IPS DF 19.7 (cell line): ENCODE data around the gene SDR42E2.
"Not testable (repeated sequence)": the region's sequence is repeated elsewhere in the genome, so short reads cannot be mapped to it uniquely, and the experiment has no call there.

Experiments used
- DNase-seq: peaks from one replicate; pipeline ENCODE4 v3.0.0-alpha.2; 2013; ENCODE audit warnings: low read depth, low spot score

The SDR42E2 gene

DNA sequence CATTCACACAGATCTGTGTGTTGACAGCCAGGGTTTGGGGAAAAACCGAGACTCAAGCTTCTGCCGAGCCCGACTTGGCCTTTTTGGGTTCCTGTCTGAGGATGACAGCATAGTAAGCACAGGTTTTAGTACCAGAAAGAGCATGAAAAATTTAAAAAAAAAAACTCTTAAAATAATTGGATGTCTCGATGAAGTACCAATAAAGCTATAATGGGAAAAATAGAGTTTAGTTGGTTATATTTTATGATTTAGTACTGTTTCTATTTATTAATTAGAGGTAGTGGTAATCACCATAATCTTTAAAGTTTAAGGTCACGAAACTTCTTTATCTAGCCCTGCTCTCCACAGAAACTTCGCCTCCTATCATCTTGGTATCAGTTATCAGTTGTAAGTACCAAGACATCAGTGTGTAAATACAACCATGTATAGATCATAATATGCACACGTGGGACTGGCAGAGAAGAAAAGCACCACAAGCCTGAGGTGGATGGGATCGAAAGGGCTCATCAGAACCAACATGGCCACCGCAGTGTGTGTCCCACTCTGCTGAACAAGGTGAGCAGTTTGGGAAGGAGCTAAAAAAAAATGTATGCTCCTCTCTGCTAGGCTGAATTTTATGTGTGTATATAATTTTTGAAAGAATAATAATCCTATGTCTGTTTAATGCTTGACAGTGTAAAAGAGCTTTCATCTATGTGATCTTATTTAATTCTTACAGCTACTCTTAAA, 29.4 kb downstream of the SDR42E2 start:
- DNase-seq, result no peak

DNA sequence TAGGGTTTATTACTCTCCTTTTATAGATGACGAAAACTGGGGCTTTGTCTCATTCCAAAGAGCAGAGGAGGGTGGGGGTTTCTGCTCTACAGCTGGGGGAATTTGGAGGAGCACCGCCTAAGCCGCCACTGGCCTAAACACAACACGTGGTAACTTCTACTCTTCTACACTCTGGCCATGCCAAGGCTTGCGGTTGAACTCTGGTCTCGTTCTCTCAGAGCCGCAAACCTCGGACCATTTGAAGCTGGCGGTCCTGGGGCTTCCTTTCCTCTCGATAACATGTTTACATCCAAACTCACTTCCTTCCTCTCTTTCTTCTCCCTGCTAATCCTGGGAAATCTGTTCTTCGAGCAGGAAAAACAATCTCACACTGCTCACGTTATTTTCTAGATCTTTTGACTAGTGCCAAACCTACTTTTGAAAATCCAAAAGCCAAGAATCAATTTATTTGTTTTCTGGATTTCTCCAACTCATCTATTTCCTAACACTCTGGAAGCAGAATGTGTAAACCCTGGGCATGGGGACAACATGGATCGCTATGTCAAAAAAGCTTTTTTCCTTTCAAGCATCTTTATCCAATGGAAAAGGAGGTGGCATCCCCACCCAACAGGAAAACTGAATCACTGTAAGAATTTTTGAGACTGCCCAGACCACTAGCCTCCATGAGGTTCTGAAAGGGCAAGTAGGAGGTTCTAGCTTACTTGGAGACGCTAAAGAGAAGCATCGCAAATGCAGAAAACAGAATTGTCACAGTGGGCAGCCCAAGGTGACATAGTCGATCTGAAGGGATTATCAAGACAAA, 30.2 kb downstream of the SDR42E2 start:
- no peak for DNase-seq

GRCh38 chr16:22193063-22193411, 30.7 kb downstream of the SDR42E2 start:
- DNase-seq, result no peak

DNA sequence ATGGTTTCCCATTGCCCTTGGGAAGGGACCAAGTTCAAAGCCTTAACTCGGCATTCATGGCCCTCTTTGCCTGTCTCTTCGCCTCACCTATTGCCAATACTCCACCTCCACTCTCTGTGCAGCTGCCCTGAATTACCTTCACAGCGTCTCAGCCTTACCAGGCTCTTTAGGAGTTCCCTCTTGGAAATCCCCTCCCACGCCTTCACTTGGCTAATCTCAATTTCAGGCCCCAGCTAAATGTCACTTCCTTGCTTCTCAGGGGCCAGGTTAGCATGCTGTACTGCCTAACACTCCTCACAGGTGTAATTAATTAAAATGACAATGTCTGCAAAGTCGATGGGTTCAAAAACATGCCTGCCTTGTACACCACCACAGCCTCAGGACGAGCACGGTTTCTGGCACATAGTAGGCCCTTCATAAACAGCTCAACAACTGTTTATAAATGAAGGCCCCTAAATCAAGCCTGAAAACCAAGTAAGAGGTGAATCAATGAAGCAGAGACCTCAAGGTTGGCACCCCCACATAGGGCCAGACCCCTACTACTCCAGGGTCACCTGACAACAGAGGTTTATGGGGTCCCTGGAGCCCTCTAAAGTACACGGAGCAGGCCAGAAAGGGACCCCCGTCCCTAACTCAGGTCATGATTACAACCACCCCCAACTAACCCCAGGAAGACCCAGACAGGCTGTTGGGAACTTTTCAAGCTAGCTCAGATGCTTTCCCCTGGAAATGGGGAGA, 32.6 kb downstream of the SDR42E2 start:
- DNase-seq, result no peak

DNA sequence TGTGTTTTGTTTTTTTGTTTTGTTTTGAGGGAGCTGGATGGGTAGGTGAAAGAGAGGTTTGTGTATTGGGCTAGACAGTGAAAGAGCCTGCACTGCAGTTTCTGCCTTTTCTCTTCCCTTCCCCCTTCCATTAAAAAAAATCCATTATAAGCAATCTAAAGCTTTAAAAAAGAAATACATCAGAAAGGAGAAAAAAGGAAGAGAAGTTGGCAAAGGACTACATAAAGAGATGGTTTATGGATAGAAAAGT, 33.1 kb downstream of the SDR42E2 start:
- DNase-seq, result no peak

GRCh38 chr16:22195695-22196558, 33.6 kb downstream of the SDR42E2 start:
- DNase-seq, result no peak

GRCh38 chr16:22196559-22197168, 34.4 kb downstream of the SDR42E2 start:
- DNase-seq, result not testable (repeated sequence)

DNA sequence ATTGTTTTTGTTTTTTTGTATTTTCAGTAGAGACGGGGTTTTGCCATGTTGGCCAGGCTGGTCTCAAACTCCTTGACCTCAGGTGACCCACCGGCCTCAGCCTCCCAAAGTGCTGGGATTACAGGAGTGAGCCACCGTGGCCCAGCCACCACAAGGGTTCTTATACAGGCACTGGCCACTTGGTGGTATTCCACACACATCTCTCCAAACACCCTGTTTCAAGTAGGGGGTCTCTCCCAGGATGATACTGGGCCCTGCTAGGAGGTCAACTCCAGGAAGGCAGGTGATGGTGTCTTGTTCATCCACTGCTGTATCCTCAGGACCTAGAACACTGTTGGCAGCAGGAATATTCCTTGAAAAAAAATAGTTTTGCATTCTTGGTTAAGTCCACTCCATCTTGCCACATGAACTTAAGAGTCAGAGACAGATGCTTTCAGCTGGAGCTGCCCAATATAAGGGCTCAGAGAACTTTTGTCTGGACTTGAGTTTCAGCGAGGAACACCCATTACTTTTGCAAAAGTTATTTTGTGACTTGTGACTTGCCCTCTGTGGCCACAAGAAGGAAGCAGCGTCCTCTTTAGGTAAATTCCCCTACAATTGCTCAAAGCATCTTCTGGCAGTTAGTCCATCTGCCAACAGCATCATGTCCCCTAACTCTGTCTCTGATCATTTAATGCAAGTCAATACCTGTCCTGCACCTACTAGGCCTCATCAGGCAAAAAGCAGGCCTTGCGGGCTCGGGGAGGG, 36.4 kb downstream of the SDR42E2 start:
- no peak for DNase-seq

DNA sequence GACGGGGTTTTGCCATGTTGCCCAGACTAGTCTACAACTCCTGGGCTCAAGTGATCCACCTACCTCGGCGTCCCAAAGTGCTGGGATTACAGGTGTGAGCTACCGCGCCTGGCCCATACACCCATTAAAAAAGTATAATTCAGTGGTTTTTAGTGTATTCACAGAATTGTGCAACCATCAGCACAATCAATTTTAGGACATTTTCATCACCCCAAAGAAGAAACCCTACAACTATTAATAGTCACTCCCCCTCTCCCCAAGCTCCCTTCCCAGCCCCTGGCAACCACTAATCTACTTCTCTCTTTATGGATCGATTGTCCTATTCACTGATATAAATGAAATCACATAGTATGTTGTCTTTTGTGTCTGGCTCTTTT, 39.9 kb downstream of the SDR42E2 start:
- DNase-seq, result no peak

GRCh38 chr16:22203091-22203490, 40.8 kb downstream of the SDR42E2 start:
- no peak for DNase-seq

DNA sequence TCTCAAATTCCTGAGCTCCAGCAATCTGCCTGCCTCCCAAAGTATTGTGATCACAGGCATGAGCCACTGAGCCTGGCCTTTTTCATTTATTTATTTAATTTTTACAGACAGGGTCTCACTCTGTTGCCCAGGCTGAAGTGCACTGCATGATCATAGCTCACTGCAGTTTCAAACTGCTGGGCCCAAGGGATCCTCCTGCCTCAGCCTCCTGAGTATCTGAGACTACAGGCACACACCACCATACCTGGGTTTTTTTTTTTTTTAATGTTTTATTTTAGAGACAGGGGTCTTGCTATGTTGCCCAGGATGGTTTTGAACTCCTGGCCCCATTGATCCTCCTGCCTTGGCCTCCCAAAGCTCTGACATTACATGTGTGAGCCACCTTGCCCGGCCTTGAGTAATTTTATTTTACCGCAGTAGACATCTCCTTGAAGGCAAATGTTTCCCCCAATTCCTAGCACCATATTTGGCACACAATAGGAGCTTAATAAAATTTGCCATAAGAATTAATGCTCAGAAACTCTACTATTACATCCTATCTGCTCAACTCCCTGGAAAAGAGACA, 41.9 kb downstream of the SDR42E2 start:
- DNase-seq, result no peak

DNA sequence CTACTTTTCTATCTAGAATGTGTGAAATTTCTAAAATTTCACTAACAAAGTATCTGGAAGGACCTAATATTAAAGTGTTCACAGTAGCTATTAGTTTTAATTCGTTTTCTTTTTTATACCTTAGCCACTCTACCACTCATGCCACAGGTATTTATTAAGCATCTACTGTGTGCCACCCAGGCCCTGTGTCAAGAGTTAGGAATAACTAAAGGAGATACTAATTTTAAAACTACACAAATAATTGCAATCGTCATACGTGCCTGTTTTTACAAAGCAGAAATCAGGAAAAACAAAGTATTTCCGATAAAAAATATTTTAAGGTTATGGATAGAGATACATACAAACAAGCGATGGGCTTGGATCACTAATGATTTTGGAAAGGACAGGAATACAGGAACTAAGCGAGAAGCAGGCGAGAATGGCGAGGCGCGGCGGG, 43.3 kb downstream of the SDR42E2 start:
- DNase-seq, result no peak

GRCh38 chr16:22206013-22206841, 43.9 kb downstream of the SDR42E2 start, which contains the start of gene EEF2K:
TSS of gene EEF2K (plus strand) at chr16:22206278. CDS start at chr16:22225730, 19,452 bp downstream.
- DNase-seq, result peak; percentile 85

DNA sequence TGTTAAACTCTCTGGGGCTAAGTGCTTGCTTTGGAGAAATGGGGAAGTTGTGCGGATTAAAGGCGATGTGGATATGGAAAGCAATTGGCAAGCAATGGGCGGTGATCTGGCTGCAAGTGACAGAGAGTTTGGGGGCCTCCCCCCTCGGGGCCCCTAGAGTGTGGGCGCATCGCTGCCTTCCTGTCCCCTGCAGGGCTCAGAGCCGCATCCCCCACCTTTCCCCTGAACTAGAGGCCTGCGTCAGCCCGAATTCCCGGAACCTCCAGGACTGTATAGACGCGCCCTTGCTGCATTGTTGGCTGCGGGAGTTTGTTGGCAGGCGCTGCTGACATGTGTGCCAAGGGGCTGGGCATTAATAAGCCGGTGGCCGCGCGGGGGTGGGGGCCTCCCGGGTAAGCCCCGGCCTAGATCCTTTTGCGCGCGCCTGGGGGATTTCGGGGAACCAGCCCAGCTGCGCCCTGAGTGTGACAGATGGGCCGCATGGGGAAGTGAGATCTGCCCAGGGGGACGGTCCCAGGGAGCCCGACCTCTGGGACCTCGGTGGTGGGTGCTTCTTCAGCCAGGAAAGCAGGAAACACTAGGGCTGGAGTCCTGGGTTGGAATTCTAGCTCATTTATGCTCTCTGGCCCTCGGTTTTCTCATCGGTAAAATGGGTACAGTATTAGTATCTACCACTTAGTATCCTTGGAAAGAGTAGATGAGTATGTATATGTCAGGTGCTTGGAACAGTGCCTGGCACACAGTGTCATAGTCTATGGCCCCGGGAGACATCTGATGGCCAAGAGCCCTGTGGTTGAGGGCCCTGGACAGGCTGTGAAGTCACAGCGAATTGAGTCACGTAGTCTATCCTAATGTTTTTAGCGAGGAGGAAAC, 44.8 kb downstream of the SDR42E2 start:
- no peak for DNase-seq

GRCh38 chr16:22207715-22208360, 45.5 kb downstream of the SDR42E2 start:
- no peak for DNase-seq

DNA sequence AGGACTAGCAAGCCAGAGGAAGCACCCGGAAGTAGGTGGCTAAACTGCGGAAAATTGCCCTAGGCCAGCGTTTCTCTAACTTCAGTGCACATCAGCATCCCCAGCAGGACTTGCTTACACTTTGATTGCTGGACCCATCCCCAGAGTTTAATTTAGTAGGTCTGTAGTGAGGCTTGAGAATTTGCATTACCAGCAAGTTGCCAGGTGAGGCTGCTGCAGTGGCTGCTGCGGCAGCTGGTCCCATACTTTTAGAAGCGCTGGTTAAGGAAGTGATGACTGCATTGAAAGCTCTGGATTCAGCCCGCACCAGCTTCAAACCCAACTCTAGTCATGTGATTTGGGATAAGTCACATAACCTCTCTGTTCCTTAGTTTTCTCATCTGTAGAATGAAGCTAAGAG, 48.0 kb downstream of the SDR42E2 start:
- DNase-seq, result no peak

- no peak for DNase-seq
These were observed 48.5 kb downstream of the SDR42E2 start for GRCh38 chr16:22210854-22211253.

DNA sequence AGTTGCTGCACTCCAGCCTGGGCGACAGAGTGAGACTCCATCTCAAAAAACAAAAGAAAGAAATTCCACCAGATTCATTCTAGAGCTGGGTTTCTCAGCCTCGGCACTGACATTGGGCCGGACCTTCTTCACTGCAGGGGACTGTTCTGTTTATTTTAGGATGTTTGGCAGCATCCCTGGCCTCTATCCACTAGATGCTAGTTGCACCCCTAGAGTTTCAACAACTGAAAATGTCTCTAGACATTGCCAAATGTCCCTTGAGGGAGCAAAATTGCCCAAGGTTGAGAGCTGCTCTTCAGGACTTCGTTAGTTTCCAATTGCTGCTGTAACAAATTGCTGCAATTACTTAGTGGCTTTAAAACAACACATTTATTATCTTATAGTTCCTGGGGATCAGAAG, 50.9 kb downstream of the SDR42E2 start:
- DNase-seq, result no peak
